CD4-positive, alpha-beta T cell treated with Interleukin-17A for 1 hour (primary cell): ENCODE measurements around the gene HPCAL1.

Experiments used
- DNase-seq: peaks from one replicate; pipeline ENCODE4 v3.0.0-alpha.2; 2020

Gene HPCAL1

GRCh38 chr2:10269711-10270610, 32.7 kb upstream of the HPCAL1 start:
- no peak for DNase-seq

- no peak for DNase-seq
Measured at GRCh38 chr2:10271509-10271908, 31.2 kb upstream of the HPCAL1 start.

DNA sequence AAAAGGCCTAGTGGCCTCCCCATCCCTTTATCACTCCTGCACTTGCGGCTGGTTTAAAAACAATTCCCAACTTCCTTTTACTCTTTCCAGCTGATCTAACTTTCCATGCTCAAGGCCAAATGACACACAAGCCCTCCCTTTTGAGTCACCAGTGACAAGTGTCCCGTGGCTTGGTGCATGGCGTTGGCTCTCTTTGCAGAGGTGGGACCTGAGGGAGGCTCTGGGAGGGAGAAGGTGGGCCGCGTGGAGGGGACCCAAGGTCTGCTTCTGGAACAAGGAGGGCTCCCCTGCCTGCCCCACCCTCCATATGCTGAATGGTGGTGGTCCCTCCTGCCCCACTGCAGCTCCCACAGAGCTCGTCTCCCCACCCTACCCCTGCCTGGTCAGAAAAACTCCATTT, 30.8 kb upstream of the HPCAL1 start:
- DNase-seq: no peak

GRCh38 chr2:10272464-10272863, 30.2 kb upstream of the HPCAL1 start:
- DNase-seq: no peak

- no peak for DNase-seq
Measured at GRCh38 chr2:10273215-10274175, 29.2 kb upstream of the HPCAL1 start.

- DNase-seq: no peak
Measured at GRCh38 chr2:10274376-10274775, 28.3 kb upstream of the HPCAL1 start.

- DNase-seq: no peak
Measured at GRCh38 chr2:10274983-10275802, 27.5 kb upstream of the HPCAL1 start.

- no peak for DNase-seq
Measured at GRCh38 chr2:10276481-10277292, 26.0 kb upstream of the HPCAL1 start.

DNA sequence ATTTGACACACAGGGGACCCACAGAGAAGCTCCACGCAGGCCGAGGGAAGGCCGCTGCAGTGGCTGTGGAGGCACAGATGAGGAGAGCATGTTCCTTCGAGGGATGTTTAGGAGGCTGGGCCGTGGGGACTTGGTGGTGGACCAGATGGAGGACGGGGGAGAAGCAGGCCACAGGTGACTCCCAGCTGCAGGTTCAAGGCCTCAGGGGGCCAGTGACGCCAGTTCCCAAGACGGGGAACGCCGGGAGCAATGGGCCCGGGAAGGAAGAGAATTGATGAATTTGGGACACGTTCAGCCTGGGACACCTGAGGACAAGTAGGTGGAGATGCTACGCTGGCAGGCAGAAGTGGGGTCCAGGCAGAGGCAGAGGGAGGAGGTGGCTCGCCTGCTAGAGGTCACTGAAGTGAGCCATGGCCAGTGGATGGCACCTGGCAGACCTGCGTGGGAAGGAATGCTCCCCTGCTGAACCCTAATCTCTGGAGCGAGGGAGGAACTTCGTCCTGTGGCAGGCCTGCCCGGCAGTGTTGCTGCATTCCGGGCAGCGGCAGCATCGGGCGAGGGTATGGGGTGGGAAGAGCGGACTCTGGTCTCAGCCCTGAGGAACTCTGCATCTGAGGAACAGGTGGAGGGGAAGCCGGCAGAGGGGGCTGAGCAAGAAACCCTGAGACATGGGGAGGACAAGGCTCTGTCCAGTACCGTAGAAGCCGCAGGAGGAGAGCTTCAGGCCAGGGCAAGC, 25.2 kb upstream of the HPCAL1 start:
- DNase-seq: no peak

DNA sequence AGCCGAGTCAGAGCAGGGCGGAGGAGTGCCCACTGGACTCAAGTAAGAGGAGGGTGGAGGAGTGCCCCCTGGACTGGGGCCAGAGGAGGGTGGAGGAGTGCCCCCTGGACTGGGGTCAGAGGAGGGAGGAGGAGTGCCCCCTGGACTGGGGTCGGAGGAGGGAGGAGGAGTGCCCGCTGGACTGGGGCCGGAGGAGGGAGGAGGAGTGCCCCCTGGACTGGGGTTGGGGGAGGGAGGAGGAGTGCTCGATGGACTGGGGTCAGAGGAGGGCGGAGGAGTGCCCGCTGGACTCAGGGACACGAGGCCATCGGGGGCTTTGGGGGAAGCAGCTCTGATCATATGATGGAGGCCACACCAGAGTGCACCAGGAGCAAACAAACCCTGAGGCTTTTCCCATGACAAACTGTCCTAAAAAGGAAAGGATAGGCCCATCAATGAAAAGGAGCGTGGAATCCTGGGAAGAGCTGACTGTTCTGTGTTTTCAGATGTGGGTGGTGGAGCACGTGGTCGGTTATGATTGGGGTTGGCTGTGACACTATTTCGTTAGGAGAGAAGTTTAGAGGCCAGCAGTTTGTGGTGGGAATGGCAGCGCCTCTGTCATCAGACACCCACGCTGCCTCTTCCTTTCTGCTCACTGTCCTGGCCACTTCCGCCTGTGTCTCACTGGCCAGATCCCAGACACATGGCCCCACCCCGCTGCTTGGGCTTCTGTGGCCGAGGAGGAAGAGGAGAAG, 24.5 kb upstream of the HPCAL1 start:
- peak; percentile 24 for DNase-seq

- DNase-seq: no peak
Measured at GRCh38 chr2:10278763-10279471, 23.8 kb upstream of the HPCAL1 start.

GRCh38 chr2:10279472-10279870, 23.2 kb upstream of the HPCAL1 start:
- DNase-seq: no peak

GRCh38 chr2:10279946-10280463, 22.7 kb upstream of the HPCAL1 start:
- DNase-seq: no peak

- DNase-seq: no peak
Measured at GRCh38 chr2:10281891-10282290, 20.8 kb upstream of the HPCAL1 start.

- no peak for DNase-seq
Measured at GRCh38 chr2:10282611-10283105, 20.0 kb upstream of the HPCAL1 start.

DNA sequence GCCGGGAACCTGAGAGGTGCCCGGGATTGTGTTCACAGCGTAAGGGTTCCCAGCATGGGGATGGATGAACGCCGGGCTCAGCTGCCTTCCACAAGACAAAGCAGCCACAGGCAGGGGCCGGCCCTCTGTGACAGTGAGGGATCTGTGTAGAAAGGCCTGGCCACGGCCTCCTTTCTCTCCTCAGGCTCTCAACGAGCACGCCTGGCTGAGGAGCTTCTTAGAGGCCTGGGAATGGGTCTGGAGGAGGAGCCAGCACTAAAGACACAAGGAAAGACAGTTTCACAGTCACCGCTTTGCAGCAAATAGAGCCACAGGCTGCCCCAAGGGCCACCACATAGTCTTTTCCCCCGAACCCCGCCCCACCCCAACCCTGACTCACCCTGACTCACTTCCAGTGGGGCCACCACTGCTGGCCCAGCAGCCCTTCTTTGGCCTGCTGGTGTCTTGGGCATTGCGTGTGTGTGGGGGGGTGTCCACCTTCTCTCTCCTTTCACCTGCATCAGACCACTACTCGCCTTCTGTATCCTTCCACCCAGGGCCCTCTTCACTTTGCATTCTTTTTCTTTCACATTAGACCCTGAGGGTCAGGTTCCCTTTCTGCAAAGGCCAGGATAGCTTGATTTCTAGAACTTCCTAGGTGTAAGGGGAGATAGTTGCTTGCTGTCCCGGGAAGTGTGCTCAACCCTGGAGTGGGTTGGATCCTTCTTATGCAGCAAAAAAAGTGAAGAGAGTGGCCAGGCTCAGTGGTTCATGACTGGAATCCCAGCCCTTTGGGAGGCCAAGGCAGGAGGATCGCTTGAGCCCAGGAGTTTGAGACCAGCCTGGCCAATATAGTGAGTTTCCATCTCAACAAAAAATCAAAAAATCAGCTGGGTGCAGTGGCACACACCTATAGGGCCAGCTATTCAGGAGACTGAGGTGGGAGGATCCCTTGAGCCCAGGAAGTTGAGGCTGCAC, 19.3 kb upstream of the HPCAL1 start:
- DNase-seq: no peak

DNA sequence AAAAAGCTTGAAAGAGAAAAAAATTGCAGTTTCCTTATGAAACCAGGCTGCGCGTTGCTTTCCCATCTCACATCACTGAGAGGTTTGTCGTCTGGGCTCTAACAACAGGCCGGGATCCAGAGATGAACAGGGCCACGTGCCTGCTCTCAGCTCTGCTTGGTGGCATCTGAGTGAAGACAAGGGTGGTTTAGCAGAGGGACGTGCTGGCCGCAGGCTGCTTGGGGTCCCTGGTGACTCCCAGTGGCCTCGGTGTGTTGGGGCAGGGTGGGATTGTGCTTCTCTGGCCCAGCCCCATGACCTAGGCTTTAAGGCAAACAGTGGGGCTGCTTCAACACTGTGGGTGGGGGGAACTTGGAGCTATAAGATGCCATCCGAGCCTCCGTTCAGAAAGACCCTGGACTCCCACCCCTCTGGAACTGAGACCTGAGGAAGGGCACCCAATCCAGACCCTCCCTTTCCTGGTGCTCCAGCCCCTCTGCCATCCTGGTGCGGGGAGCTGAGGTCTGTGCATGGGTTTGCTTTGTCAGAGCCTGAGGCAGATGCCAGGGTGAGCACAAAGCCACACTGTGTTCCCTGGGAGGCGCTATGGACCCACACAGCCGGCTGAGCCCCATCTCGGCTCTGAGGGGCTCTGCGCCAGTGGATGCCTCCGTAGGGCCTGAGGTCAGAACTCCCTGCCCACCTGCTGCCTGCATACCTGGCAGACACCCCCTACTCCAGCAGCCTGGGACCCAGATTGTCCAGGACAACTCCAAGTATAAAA, 18.4 kb upstream of the HPCAL1 start:
- DNase-seq: no peak
